A673 (cell line): Measurements from ENCODE around the gene SERPINA5.

Source experiments
- CTCF ChIP-seq: fragments of 300-800, 200-600 bp; sonication (generic); conservative IDR thresholded peaks from 2 replicates; pipeline ENCODE4 v1.5.1; 2017; ENCODE audit warnings: low read depth, mild to moderate bottlenecking, antibody characterized with exemption, low read length, moderate library complexity, mixed read lengths
- EZH2 ChIP-seq: fragments of 200-600 bp; sonication (generic); IDR thresholded peaks from 2 replicates; pipeline ENCODE4 v1.6.1; 2017; ENCODE audit warnings: borderline replicate concordance, low read depth, mild to moderate bottlenecking, mixed read lengths, antibody characterized with exemption, low read length; ENCODE audit not compliant: poor library complexity, severe bottlenecking

- TF ChIP-seq CTCF (no peak), EZH2 (no peak)
These were observed 43.0 kb upstream of the SERPINA5 start for GRCh38 chr14:94538070-94538740.
